ENCODE results near the gene TCEA2. TPM values are rescaled to one million over a fixed set of nuclear protein-coding genes. Genes with fewer than 3 reads are reported as not detected.

The TCEA2 gene
- total RNA-seq, 1 donor from 2014 or later, result 36.7 TPM

GRCh38 chr20:64090165-64090564 lies 27.2 kb downstream of the TCEA2 start:
- FAIRE-seq (no peak), DNase-seq (ENCODE audit: low spot score in 2 of 2) (peak in 1 of 2 donors; percentile 61)

GRCh38 chr20:64091340-64091739 lies 28.3 kb downstream of the TCEA2 start:
- no peak for DNase-seq (ENCODE audit: low spot score in 2 of 2)
- FAIRE-seq, result no peak

- no peak for FAIRE-seq
- DNase-seq (ENCODE audit: low spot score in 2 of 2), result no peak
These were observed 28.8 kb downstream of the TCEA2 start for GRCh38 chr20:64091770-64092169.

- DNase-seq (ENCODE audit: low spot score in 2 of 2) (no peak), FAIRE-seq (no peak)
These were observed 29.4 kb downstream of the TCEA2 start for GRCh38 chr20:64092258-64093012.

GRCh38 chr20:64093013-64093503 lies 30.1 kb downstream of the TCEA2 start:
- DNase-seq (ENCODE audit: low spot score in 2 of 2) (no peak), FAIRE-seq (no peak)

GRCh38 chr20:64095455-64095854 lies 32.5 kb downstream of the TCEA2 start:
- no peak for DNase-seq (ENCODE audit: low spot score in 2 of 2)
- no peak for FAIRE-seq

- no peak for FAIRE-seq
- no peak for DNase-seq (ENCODE audit: low spot score in 2 of 2)
These were observed 32.9 kb downstream of the TCEA2 start for GRCh38 chr20:64095927-64096326.

- DNase-seq (ENCODE audit: low spot score in 2 of 2) (no peak), FAIRE-seq (no peak)
These were observed 33.5 kb downstream of the TCEA2 start for GRCh38 chr20:64096535-64096934.

- DNase-seq (ENCODE audit: low spot score in 2 of 2) (no peak), FAIRE-seq (no peak)
These were observed 35.5 kb downstream of the TCEA2 start for GRCh38 chr20:64098471-64099013.

GRCh38 chr20:64099086-64099786 lies 36.2 kb downstream of the TCEA2 start:
- DNase-seq (ENCODE audit: low spot score in 2 of 2) (peak in 1 of 2 donors; percentile 46), FAIRE-seq (no peak)

- DNase-seq (ENCODE audit: low spot score in 2 of 2), result no peak
- FAIRE-seq, result no peak
These were observed 37.0 kb downstream of the TCEA2 start for GRCh38 chr20:64099880-64100565.

GRCh38 chr20:64100566-64100888 lies 37.5 kb downstream of the TCEA2 start:
- DNase-seq (ENCODE audit: low spot score in 2 of 2) (no peak), FAIRE-seq (no peak)

- FAIRE-seq (no peak), DNase-seq (ENCODE audit: low spot score in 2 of 2) (no peak)
These were observed 38.1 kb downstream of the TCEA2 start for GRCh38 chr20:64100946-64101688.

- peak in 1 of 2 donors; percentile 53 for DNase-seq (ENCODE audit: low spot score in 2 of 2)
- FAIRE-seq, result no peak
These were observed 39.0 kb downstream of the TCEA2 start for GRCh38 chr20:64101731-64102621.

GRCh38 chr20:64102647-64103354 lies 39.8 kb downstream of the TCEA2 start:
- no peak for DNase-seq (ENCODE audit: low spot score in 2 of 2)
- FAIRE-seq, result no peak

- DNase-seq (ENCODE audit: low spot score in 2 of 2), result no peak
These were observed 41.1 kb downstream of the TCEA2 start for GRCh38 chr20:64103871-64104666.

GRCh38 chr20:64104667-64105451 lies 41.9 kb downstream of the TCEA2 start:
- DNase-seq (ENCODE audit: low spot score in 2 of 2), result no peak

More at GRCh38 chr20:64103871-64104666, 41.1 kb downstream of the TCEA2 start:
- FAIRE-seq, result no peak

More at GRCh38 chr20:64104667-64105451, 41.9 kb downstream of the TCEA2 start:
- no peak for FAIRE-seq

All from frontal cortex (tissue), 4 donors.